ENCODE data around the gene CACNA1C.

The CACNA1C gene

GRCh38 chr12:2013527-2014223, 39.1 kb upstream of the CACNA1C start:
- Histone ChIP-seq H3K36me3 (no peaks in the 10 kb centered on the region), H3K4me3 (no peak overlapping the region), H3K9ac (no peak overlapping the region), H3K9me3 (replicated peaks in 1 of 11) (no peaks in the 10 kb centered on the region), H3K27me3 (no peaks in the 10 kb centered on the region), H3K27ac (no peak overlapping the region), H3K4me2 (no peak overlapping the region), H4K20me1 (no peaks in the 10 kb centered on the region), H3K4me1 (peaks cover 0 to 4% (median 0%) of the 10 kb centered on the region in 10 experiments; a peak in 1 of 20 replicates)
- TF ChIP-seq Cebpa-rat (IDR thresholded peaks at IDR 0.05) = no peak

DNA sequence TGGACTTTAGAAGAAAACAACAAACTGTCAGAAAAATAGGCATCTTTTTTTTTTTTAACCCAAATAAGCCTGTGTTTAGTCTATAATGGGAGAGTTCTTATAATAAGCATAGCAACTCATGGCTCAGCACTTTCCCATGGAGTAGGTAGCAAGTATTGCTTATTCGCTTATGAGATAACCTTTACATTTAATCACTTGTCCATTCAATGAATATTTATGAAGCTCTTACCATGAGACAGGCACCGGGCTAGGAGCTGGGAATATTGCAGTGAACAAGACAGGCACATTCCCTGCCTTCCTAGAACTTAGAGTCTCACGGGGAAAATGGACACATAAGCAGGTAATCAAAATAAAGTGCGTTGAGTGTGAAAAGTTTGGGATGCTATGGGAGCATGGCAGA, 38.6 kb upstream of the CACNA1C start:
- H3K36me3 ChIP-seq = no peaks in the 10 kb centered on the region
- H3K27me3 ChIP-seq = no peaks in the 10 kb centered on the region
- no peaks in the 10 kb centered on the region for H4K20me1 ChIP-seq
- H3K9ac ChIP-seq = no peak overlapping the region
- H3K27ac ChIP-seq = no peak overlapping the region
- no peak for TF ChIP-seq Cebpa-rat (IDR thresholded peaks at IDR 0.05)
- H3K4me3 ChIP-seq = no peak overlapping the region
- H3K4me2 ChIP-seq = no peak overlapping the region
- no peaks in the 10 kb centered on the region for H3K9me3 ChIP-seq (replicated peaks in 1 of 11)
- H3K4me1 ChIP-seq = peaks cover 0 to 4% (median 0%) of the 10 kb centered on the region in 10 experiments; a peak in 1 of 20 replicates

- TF ChIP-seq Cebpa-rat (IDR thresholded peaks at IDR 0.05) = no peak
- Histone ChIP-seq H3K4me2 (no peak overlapping the region), H3K27ac (no peak overlapping the region)
Observed at GRCh38 chr12:2016862-2017545, 35.8 kb upstream of the CACNA1C start.

GRCh38 chr12:2017546-2018337, 35.0 kb upstream of the CACNA1C start:
- TF ChIP-seq Cebpa-rat (IDR thresholded peaks at IDR 0.05) = no peak
- Histone ChIP-seq H4K20me1 (no peaks in the 10 kb centered on the region), H3K9me3 (replicated peaks in 1 of 11) (no peaks in the 10 kb centered on the region), H3K9ac (no peak overlapping the region), H3K4me3 (no peak overlapping the region), H3K27me3 (no peaks in the 10 kb centered on the region), H3K36me3 (no peaks in the 10 kb centered on the region), H3K27ac (no peak overlapping the region), H3K4me2 (no peak overlapping the region), H3K4me1 (no peaks in the 10 kb centered on the region)

More at GRCh38 chr12:2016862-2017545, 35.8 kb upstream of the CACNA1C start:
- H3K36me3 ChIP-seq = no peaks in the 10 kb centered on the region
- H3K4me1 ChIP-seq = no peaks in the 10 kb centered on the region
- H3K4me3 ChIP-seq = no peak overlapping the region
- H3K9me3 ChIP-seq (replicated peaks in 1 of 11) = no peaks in the 10 kb centered on the region
- no peaks in the 10 kb centered on the region for H3K27me3 ChIP-seq
- H3K9ac ChIP-seq = no peak overlapping the region
- no peaks in the 10 kb centered on the region for H4K20me1 ChIP-seq

- no peaks in the 10 kb centered on the region for H3K27me3 ChIP-seq
Observed at GRCh38 chr12:2018391-2018790, 34.4 kb upstream of the CACNA1C start.

DNA sequence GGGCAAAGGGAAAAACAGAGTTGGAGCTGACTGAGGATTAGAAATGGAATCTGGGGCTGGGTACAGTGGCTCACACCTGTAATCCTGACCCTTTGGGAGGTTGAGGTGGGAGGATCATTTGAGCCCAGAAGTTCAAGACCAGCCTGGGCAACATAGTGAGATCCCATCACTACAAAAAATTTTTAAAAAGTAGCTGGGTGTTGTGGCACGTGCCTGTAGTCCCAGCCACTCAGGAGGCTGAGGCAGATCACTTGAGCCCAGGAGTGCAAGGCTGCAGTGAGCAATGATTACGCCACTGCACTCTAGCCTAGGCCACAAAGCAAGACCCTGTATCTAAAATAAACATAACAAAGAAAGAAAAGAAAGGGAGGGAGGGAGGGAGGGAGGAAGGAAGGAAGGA, 33.7 kb upstream of the CACNA1C start:
- H3K36me3 ChIP-seq = no peaks in the 10 kb centered on the region
- no peak overlapping the region for H3K27ac ChIP-seq
- no peak overlapping the region for H3K4me2 ChIP-seq
- TF ChIP-seq Cebpa-rat (IDR thresholded peaks at IDR 0.05) = no peak
- H3K9me3 ChIP-seq (replicated peaks in 1 of 11) = no peaks in the 10 kb centered on the region
- no peaks in the 10 kb centered on the region for H3K4me1 ChIP-seq
- no peaks in the 10 kb centered on the region for H3K27me3 ChIP-seq
- H3K4me3 ChIP-seq = no peak overlapping the region
- no peak overlapping the region for H3K9ac ChIP-seq
- H4K20me1 ChIP-seq = no peaks in the 10 kb centered on the region

More at GRCh38 chr12:2018391-2018790, 34.4 kb upstream of the CACNA1C start:
- TF ChIP-seq Cebpa-rat (IDR thresholded peaks at IDR 0.05) = no peak
- Histone ChIP-seq H3K4me3 (no peak overlapping the region), H3K9ac (no peak overlapping the region), H3K27ac (no peak overlapping the region), H4K20me1 (no peaks in the 10 kb centered on the region), H3K4me1 (no peaks in the 10 kb centered on the region), H3K36me3 (no peaks in the 10 kb centered on the region), H3K9me3 (replicated peaks in 1 of 11) (no peaks in the 10 kb centered on the region), H3K4me2 (peak overlapping the region in 2 of 11 experiments; percentile 1 to 18; a peak in 1 of 22 replicates)

- no peaks in the 10 kb centered on the region for H3K9me3 ChIP-seq (replicated peaks in 1 of 11)
- TF ChIP-seq Cebpa-rat (IDR thresholded peaks at IDR 0.05) = no peak
- no peaks in the 10 kb centered on the region for H4K20me1 ChIP-seq
Observed at GRCh38 chr12:2020511-2020910, 32.3 kb upstream of the CACNA1C start.

DNA sequence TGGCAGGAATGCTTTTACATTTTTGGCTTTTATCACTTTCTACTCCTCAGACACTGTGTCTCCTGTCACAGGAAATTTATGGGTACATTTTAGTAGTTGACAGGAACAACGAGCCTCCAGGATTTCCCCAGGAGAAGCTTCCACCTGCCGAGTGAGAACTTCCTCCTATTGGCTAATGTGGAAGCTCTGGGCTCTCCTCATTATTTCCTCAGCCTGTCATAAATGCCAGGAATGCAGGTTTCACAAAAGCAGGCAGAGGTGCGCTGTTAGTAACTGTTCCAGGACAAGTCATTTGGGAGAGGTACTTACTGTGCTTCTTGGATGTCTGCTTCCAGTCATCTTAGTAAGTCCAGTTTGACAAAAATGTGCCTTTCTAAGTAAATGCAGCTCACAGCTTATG, 29.4 kb upstream of the CACNA1C start:
- Histone ChIP-seq H3K9ac (no peak overlapping the region), H3K4me1 (no peaks in the 10 kb centered on the region), H3K36me3 (no peaks in the 10 kb centered on the region), H3K4me3 (no peak overlapping the region), H4K20me1 (no peaks in the 10 kb centered on the region), H3K27me3 (no peaks in the 10 kb centered on the region), H3K9me3 (replicated peaks in 1 of 11) (no peaks in the 10 kb centered on the region), H3K27ac (no peak overlapping the region), H3K4me2 (no peak overlapping the region)
- TF ChIP-seq Cebpa-rat (IDR thresholded peaks at IDR 0.05) = no peak

More at GRCh38 chr12:2020511-2020910, 32.3 kb upstream of the CACNA1C start:
- no peak overlapping the region for H3K4me3 ChIP-seq
- H3K4me1 ChIP-seq = no peaks in the 10 kb centered on the region
- no peaks in the 10 kb centered on the region for H3K36me3 ChIP-seq
- H3K9ac ChIP-seq = no peak overlapping the region
- H3K27me3 ChIP-seq = no peaks in the 10 kb centered on the region
- no peak overlapping the region for H3K4me2 ChIP-seq
- no peak overlapping the region for H3K27ac ChIP-seq

GRCh38 chr12:2027351-2027750, 25.4 kb upstream of the CACNA1C start:
- no peak overlapping the region; a peak in 1 of 20 replicates for H3K4me3 ChIP-seq
- no peaks in the 10 kb centered on the region for H3K36me3 ChIP-seq
- TF ChIP-seq Cebpa-rat (IDR thresholded peaks at IDR 0.05) = no peak
- H4K20me1 ChIP-seq = no peaks in the 10 kb centered on the region
- no peaks in the 10 kb centered on the region for H3K27me3 ChIP-seq
- no peak overlapping the region for H3K4me2 ChIP-seq
- no peaks in the 10 kb centered on the region for H3K9me3 ChIP-seq (replicated peaks in 1 of 11)
- no peak overlapping the region for H3K9ac ChIP-seq
- H3K4me1 ChIP-seq = no peaks in the 10 kb centered on the region; a peak in 1 of 20 replicates
- no peak overlapping the region for H3K27ac ChIP-seq
